H1 (cell line): ENCODE measurements around the gene SYNJ2. TPM values are rescaled to one million over a fixed set of nuclear protein-coding genes. Genes with fewer than 3 reads are reported as not detected.

Experiments used
- BCL11A ChIP-seq, 2 experiments: IDR thresholded peaks; one replicate each; pipeline ENCODE4 v1.6.1; 2011; ENCODE audit warnings: low read depth in 2 of 2, low read length in 2 of 2, mild to moderate bottlenecking in 2 of 2
- GTF2F1 ChIP-seq: IDR thresholded peaks from 2 replicates; pipeline ENCODE4 v1.6.1; 2012; ENCODE audit warnings: low read depth, low read length, improper control_type of control experiment, borderline replicate concordance
- SIRT6 ChIP-seq: IDR thresholded peaks from one replicate; pipeline ENCODE4 v1.7.1; 2012; ENCODE audit warnings: low read length, inconsistent platforms
- polyA plus RNA-seq, 7 experiments: library from polyadenylated mRNA; depleted of rRNA in 3 of 7; stranded (reverse) in 5 of 7; unstranded in 2 of 7; fragments of >200 nt in 5 of 7; fragments of 200-250 nt in 2 of 7; gene quantifications; 1 replicate in 5 of 7; 2 replicates in 1 of 7; 4 replicates in 1 of 7; pipeline versions ENCODE4 v1.2.1 to v1.2.3, GENCODE V29; 2011 to 2013; ENCODE audit warnings: missing spikeins in 2 of 7, mixed read lengths in 2 of 7
- total RNA-seq: library from RNA; stranded (reverse); fragmentation: NEBNext Ultra II Directional; extraction: Animal tissue kit (Norgen Biotek cat#: 25700); gene quantifications from 2 replicates; pipeline ENCODE4 v1.2.1, GENCODE V29; 2021
- TF ChIP-seq, protein P1 (sequence below): IDR thresholded peaks from 2 replicates; pipeline ENCODE4 v1.6.1; 2011; ENCODE audit warnings: low read length, improper control_type of control experiment

Gene SYNJ2
- total and polyA plus RNA-seq, 2 of the 8 experiments (the other 6 are each of a cell fraction or from before 2014, with no cell fraction given): 3.7 to 13.9 TPM

DNA sequence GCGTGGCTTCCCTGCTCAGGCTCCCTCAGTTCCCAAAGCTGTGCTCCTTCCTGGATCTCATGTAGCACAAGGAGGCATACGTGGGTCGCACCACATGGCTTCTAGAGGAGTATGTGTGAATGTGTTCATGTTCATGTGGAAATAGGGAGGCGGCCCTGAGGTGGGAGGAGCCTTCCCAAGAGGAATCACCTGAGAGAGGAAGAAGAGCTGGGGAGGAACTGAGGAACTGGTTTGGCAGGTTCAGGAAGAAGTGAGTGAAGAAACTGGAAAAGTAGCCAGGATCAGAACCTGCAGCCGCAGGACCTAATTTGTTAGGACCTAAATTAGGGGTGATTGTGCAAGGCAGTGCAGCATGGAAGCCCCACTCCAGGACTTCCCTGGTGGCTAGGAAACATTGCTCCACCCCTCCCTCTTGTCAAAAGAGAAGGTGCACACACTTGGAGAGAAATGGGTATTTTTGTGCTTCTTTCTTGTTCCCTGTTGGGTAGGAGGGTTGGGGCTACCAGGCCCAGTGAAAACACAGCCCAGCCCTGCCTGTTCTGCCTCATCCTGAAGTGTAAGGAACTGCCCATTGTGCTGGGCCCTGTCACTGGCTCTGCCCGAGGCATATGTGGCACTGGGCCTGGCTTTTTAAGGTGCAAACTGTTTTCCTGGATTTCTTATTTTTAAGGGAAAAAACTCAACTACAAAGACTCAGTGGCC is 20.7 kb downstream of the SYNJ2 start (continued):
- TF ChIP-seq BCL11A (IDR thresholded peaks at IDR 0.05; ENCODE audit: low read depth in 2 of 2, low read length in 2 of 2) (no peak), SIRT6 (no peak), GTF2F1 (no peak)
- TF ChIP-seq, protein P1, sequence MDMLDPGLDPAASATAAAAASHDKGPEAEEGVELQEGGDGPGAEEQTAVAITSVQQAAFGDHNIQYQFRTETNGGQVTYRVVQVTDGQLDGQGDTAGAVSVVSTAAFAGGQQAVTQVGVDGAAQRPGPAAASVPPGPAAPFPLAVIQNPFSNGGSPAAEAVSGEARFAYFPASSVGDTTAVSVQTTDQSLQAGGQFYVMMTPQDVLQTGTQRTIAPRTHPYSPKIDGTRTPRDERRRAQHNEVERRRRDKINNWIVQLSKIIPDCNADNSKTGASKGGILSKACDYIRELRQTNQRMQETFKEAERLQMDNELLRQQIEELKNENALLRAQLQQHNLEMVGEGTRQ: no peak
- TF ChIP-seq, all 59 proteins: peak for 0
